PFSK-1 (cell line): ENCODE data around the gene VMA21.

Experiments used
- FOXP2 ChIP-seq: optimal IDR thresholded peaks from 2 replicates; pipeline ENCODE3; 2011; ENCODE audit warnings: borderline replicate concordance, control low read depth, inconsistent platforms; ENCODE audit not compliant: insufficient read depth; ENCODE audit errors: extremely low read length, extremely low read depth
- POLR2AphosphoS5 ChIP-seq: IDR thresholded peaks from 2 replicates; pipeline ENCODE4 v1.6.1; 2012; ENCODE audit warnings: low read depth, mild to moderate bottlenecking, control low read depth, low read length, moderate library complexity
- SIN3A ChIP-seq: IDR thresholded peaks from 2 replicates; pipeline ENCODE4 v1.6.1; 2012; ENCODE audit warnings: mild to moderate bottlenecking, low read length, moderate library complexity, borderline replicate concordance; ENCODE audit not compliant: insufficient read depth
- TAF1 ChIP-seq: IDR thresholded peaks from 2 replicates; pipeline ENCODE4 v1.6.1; 2012; ENCODE audit warnings: low read length, control low read depth, borderline replicate concordance; ENCODE audit not compliant: insufficient read depth
- TF ChIP-seq, protein P1 (sequence below), 2 experiments: IDR thresholded peaks; 2 replicates each; pipeline versions ENCODE4 v1.6.1 to v1.8.0; 2011 to 2012; ENCODE audit warnings: low read depth in 2 of 2, low read length in 2 of 2, control low read depth in 1 of 2, inconsistent platforms in 1 of 2, mild to moderate bottlenecking in 1 of 2, moderate library complexity in 1 of 2; ENCODE audit not compliant: insufficient read depth in 1 of 2

The VMA21 gene

DNA sequence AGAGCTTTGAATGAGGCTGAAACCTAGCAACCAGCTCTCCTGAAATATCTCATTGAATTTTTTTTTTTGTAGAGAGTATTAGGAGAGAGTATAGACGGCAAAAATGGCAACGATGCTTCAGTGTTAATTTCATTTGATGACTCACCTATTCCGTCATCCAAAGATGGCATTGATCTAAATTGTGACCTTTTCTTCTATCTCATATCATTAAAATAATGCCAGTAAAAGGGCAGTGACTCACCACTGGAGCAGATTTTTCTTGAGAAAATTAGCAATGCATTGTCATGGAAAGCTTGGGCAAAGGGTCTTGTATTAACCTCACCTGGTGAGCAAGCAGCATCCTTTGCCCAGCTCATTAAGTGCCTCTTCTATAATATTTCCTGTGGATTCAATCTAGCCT, 19.6 kb downstream of the VMA21 start:
- no peak for TF ChIP-seq SIN3A
- no peak for TF ChIP-seq TAF1
- TF ChIP-seq FOXP2, result no peak
- TF ChIP-seq POLR2AphosphoS5, result no peak
- TF ChIP-seq, protein P1, sequence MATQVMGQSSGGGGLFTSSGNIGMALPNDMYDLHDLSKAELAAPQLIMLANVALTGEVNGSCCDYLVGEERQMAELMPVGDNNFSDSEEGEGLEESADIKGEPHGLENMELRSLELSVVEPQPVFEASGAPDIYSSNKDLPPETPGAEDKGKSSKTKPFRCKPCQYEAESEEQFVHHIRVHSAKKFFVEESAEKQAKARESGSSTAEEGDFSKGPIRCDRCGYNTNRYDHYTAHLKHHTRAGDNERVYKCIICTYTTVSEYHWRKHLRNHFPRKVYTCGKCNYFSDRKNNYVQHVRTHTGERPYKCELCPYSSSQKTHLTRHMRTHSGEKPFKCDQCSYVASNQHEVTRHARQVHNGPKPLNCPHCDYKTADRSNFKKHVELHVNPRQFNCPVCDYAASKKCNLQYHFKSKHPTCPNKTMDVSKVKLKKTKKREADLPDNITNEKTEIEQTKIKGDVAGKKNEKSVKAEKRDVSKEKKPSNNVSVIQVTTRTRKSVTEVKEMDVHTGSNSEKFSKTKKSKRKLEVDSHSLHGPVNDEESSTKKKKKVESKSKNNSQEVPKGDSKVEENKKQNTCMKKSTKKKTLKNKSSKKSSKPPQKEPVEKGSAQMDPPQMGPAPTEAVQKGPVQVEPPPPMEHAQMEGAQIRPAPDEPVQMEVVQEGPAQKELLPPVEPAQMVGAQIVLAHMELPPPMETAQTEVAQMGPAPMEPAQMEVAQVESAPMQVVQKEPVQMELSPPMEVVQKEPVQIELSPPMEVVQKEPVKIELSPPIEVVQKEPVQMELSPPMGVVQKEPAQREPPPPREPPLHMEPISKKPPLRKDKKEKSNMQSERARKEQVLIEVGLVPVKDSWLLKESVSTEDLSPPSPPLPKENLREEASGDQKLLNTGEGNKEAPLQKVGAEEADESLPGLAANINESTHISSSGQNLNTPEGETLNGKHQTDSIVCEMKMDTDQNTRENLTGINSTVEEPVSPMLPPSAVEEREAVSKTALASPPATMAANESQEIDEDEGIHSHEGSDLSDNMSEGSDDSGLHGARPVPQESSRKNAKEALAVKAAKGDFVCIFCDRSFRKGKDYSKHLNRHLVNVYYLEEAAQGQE (IDR thresholded peaks at IDR 0.05; ENCODE audit: insufficient read depth in 1 of 2, low read depth in 2 of 2, low read length in 2 of 2), result no peak

DNA sequence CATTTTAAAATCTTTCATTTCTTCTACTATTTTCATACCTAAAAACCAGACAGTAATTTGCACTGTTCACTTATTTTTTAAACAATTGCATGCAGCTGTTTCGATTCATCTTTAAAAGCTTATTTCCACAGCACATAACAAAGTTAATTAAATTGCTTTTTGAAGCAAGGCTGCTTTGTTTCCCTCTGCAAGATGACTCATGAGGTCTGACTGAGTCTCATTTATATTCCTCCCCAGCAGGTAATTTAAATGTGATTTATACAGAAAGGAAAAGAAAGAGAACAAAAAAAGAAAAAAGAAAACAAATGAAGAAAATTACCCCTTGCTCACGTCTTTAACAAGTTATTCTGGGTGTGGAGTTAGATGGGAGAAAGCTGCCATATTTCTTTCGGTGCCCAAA, 22.8 kb downstream of the VMA21 start:
- TF ChIP-seq SIN3A (no peak), FOXP2 (no peak), POLR2AphosphoS5 (no peak), TAF1 (no peak)
- TF ChIP-seq, protein P1 (IDR thresholded peaks at IDR 0.05; ENCODE audit: insufficient read depth in 1 of 2, low read depth in 2 of 2, low read length in 2 of 2), result no peak

DNA sequence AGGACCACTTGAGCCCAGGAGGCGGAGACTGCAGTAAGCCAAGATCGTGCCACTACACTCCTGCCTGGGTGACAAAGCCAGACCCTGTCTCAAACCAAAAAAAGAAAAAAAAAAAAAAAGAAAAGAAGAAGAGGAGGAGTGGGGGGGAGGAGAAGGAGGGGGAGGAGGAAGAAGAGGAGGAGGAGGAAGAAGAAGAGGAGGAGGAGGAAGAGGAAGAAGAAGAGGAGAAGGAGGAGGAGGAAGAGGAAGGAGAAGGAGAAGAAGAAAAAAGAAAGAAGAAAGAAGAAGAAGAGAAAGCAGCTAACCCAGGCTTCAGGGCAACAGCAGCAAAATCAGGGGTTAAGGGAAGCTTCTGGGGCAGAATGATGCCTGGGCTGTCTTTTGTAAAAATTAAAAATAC, 27.5 kb downstream of the VMA21 start:
- TF ChIP-seq POLR2AphosphoS5 (no peak), FOXP2 (no peak), TAF1 (no peak), SIN3A (no peak)
- TF ChIP-seq, protein P1 (IDR thresholded peaks at IDR 0.05; ENCODE audit: insufficient read depth in 1 of 2, low read depth in 2 of 2, low read length in 2 of 2), result no peak

DNA sequence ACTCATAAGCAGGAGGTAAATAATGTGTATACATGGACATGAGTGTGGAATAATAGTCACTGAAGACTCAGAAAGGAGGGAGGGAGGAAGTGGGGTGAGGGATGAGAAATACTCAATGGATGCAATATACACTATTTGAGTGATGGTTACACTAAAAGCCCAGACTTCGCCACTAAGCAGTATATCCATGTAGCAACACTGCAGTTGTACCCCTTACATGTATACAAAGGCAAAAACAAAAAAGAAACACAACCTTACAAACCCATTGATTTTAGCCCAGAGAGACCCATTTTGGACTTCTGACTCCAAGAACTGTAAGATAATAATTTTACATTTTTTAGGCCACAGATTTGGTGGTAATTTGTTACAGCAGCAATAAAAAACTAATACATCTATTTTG, 51.5 kb downstream of the VMA21 start:
- TF ChIP-seq TAF1, result no peak
- TF ChIP-seq, protein P1 (IDR thresholded peaks at IDR 0.05; ENCODE audit: insufficient read depth in 1 of 2, low read depth in 2 of 2, low read length in 2 of 2), result no peak
- TF ChIP-seq POLR2AphosphoS5, result no peak
- TF ChIP-seq FOXP2, result no peak
- TF ChIP-seq SIN3A, result no peak

DNA sequence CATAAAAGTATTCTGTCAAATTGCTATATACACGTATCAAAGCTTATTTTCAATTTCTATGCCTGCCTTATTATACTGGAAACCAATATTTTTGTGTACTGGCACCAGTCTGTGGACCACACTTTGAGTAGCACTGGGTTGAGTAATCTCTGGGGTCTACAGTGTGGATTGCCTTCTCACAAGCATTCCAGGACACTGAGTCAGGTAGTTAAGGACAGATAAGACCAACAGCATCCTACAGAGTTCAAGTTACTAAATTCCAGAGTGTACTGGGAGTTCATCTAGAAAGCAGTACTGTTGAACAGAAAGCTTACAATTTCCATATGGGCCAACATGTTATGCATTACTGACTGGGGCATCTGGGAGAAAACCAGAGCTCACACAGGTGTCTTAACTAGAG, 61.8 kb downstream of the VMA21 start:
- TF ChIP-seq, protein P1 (IDR thresholded peaks at IDR 0.05; ENCODE audit: insufficient read depth in 1 of 2, low read depth in 2 of 2, low read length in 2 of 2), result no peak
- TF ChIP-seq TAF1, result no peak
- TF ChIP-seq POLR2AphosphoS5, result no peak
- no peak for TF ChIP-seq SIN3A
